NOMO-1 (cell line): ENCODE data around the gene RNF166.
"Not testable (repeated sequence)": the region's sequence is repeated elsewhere in the genome, so short reads cannot be mapped to it uniquely, and the experiment has no call there.

Experiments used
- DNase-seq, 2 experiments: peaks; one replicate each; lab custom pipeline; 2025; ENCODE audit not compliant: unreplicated experiment in 2 of 2; lab: John Stamatoyannopoulos, UW

RNF166 gene

GRCh38 chr16:88678224-88678979 is 27.8 kb downstream of the RNF166 start:
- no peak for DNase-seq

- DNase-seq: no peak
Observed at GRCh38 chr16:88677721-88678120, 28.5 kb downstream of the RNF166 start.

- DNase-seq: no peak
Observed at GRCh38 chr16:88676502-88677242, 29.5 kb downstream of the RNF166 start.

- DNase-seq: no peak
Observed at GRCh38 chr16:88673716-88674379, 32.4 kb downstream of the RNF166 start.

GRCh38 chr16:88672776-88673175 is 33.4 kb downstream of the RNF166 start:
- no peak for DNase-seq

- no peak for DNase-seq
Observed at GRCh38 chr16:88671806-88672205, 34.4 kb downstream of the RNF166 start.

- DNase-seq: no peak
Observed at GRCh38 chr16:88669980-88670379, 36.2 kb downstream of the RNF166 start.

- not testable (repeated sequence) for DNase-seq
Observed at GRCh38 chr16:88669493-88669892, 36.7 kb downstream of the RNF166 start.

GRCh38 chr16:88667461-88667860 is 38.7 kb downstream of the RNF166 start:
- DNase-seq: no peak

GRCh38 chr16:88665570-88665969 is 40.6 kb downstream of the RNF166 start:
- DNase-seq: no peak

- no peak for DNase-seq
Observed at GRCh38 chr16:88665148-88665547, 41.1 kb downstream of the RNF166 start.

GRCh38 chr16:88662843-88663606 is 43.2 kb downstream of the RNF166 start, which contains the start of gene MVD:
TSS of gene MVD (minus strand) at chr16:88663091. CDS start at chr16:88663080, 11 bp downstream.
- peak; percentile 97 to 99 for DNase-seq

GRCh38 chr16:88662222-88662842 is 43.9 kb downstream of the RNF166 start:
- no peak for DNase-seq

- DNase-seq: no peak
Observed at GRCh38 chr16:88661468-88661867, 44.7 kb downstream of the RNF166 start.

GRCh38 chr16:88659160-88659559 is 47.0 kb downstream of the RNF166 start:
- no peak for DNase-seq

GRCh38 chr16:88658714-88659113 is 47.5 kb downstream of the RNF166 start:
- no peak for DNase-seq

GRCh38 chr16:88657371-88657770 is 48.8 kb downstream of the RNF166 start:
- DNase-seq: no peak

- DNase-seq: no peak
Observed at GRCh38 chr16:88656291-88656980, 49.8 kb downstream of the RNF166 start.

- no peak for DNase-seq
Observed at GRCh38 chr16:88655733-88656281, 50.4 kb downstream of the RNF166 start.
